Stimulated activated naive B cell treated with anti-CD40 and anti-IgM and Interleukin-4, amounts not matched to agents 10 μg/mL and 1 μg/mL and 100 μg/mL, for 72 hours (primary cell): ENCODE measurements around the gene FAM210A.

Experiments
- ATAC-seq, 2 donors: fragments of 150-1000 bp; cut with Tn5 transposase; replicated peaks; 2 replicates each; pipeline ENCODE4 v1.10.0; 2021; ENCODE audit warnings: moderate library complexity in 1 of 2
- DNase-seq: peaks from one replicate; pipeline ENCODE4 v3.0.0; 2021
- H3K27ac Mint-ChIP-seq: one replicate; pipeline ENCODE4 v1.8.0; 2022; ENCODE audit warnings: mild to moderate bottlenecking, mixed read lengths
- H3K27me3 Mint-ChIP-seq, 2 donors: one replicate each; pipeline ENCODE4 v1.8.0; 2022; ENCODE audit warnings: mixed read lengths in 2 of 2
- H3K36me3 Mint-ChIP-seq, 2 donors: one replicate each; pipeline ENCODE4 v1.8.0; 2022; ENCODE audit warnings: mixed read lengths in 2 of 2, mild to moderate bottlenecking in 1 of 2
- H3K4me1 Mint-ChIP-seq, 2 donors: one replicate each; pipeline ENCODE4 v1.8.0; 2022; ENCODE audit warnings: mixed read lengths in 2 of 2, mild to moderate bottlenecking in 1 of 2
- H3K4me3 Mint-ChIP-seq, 2 donors: one replicate each; pipeline ENCODE4 v1.8.0; 2022; ENCODE audit warnings: mild to moderate bottlenecking in 2 of 2, mixed read lengths in 2 of 2, moderate library complexity in 1 of 2
- H3K9me3 Mint-ChIP-seq, 2 donors: one replicate each; pipeline ENCODE4 v1.8.0; 2022; ENCODE audit warnings: mixed read lengths in 2 of 2, mild to moderate bottlenecking in 1 of 2

FAM210A gene

GRCh38 chr18:13617826-13618515 lies 108.4 kb downstream of the FAM210A start:
- H3K27ac Mint-ChIP-seq: peak overlapping the region; percentile 25
- no peak for DNase-seq
- no peak overlapping the region for H3K4me3 Mint-ChIP-seq
- peaks cover 42 to 67% of the 10 kb centered on the region in 2 donors for H3K36me3 Mint-ChIP-seq
- no peak for ATAC-seq
- no peaks in the 10 kb centered on the region for H3K9me3 Mint-ChIP-seq
- H3K4me1 Mint-ChIP-seq: peaks cover 52 to 81% of the 10 kb centered on the region in 2 donors
- no peaks in the 10 kb centered on the region for H3K27me3 Mint-ChIP-seq

- DNase-seq (no peak), ATAC-seq (no peak)
- peak overlapping the region; percentile 98 for H3K27ac Mint-ChIP-seq
- peaks cover 36 to 67% of the 10 kb centered on the region in 2 donors for H3K36me3 Mint-ChIP-seq
- peaks cover 63 to 91% of the 10 kb centered on the region in 2 donors for H3K4me1 Mint-ChIP-seq
- H3K4me3 Mint-ChIP-seq: peak overlapping the region; percentile 83 to 87
- H3K27me3 Mint-ChIP-seq: no peaks in the 10 kb centered on the region
- no peaks in the 10 kb centered on the region for H3K9me3 Mint-ChIP-seq
Observed at GRCh38 chr18:13616525-13617035, 109.8 kb downstream of the FAM210A start.

- DNase-seq: no peak
- ATAC-seq: no peak
- H3K27me3 Mint-ChIP-seq: no peaks in the 10 kb centered on the region
- H3K9me3 Mint-ChIP-seq: no peaks in the 10 kb centered on the region
- H3K36me3 Mint-ChIP-seq: peaks cover 32 to 66% of the 10 kb centered on the region in 2 donors
- peak overlapping the region; percentile 83 to 87 for H3K4me3 Mint-ChIP-seq
- H3K4me1 Mint-ChIP-seq: peaks cover 68 to 94% of the 10 kb centered on the region in 2 donors
- H3K27ac Mint-ChIP-seq: peak overlapping the region; percentile 98
Observed at GRCh38 chr18:13616041-13616440, 110.3 kb downstream of the FAM210A start.

- H3K27ac Mint-ChIP-seq: peak overlapping the region; percentile 98
- DNase-seq (no peak), ATAC-seq (no peak)
- H3K4me3 Mint-ChIP-seq: peak overlapping the region; percentile 83 to 87
- H3K36me3 Mint-ChIP-seq: peaks cover 27 to 60% of the 10 kb centered on the region in 2 donors
- H3K27me3 Mint-ChIP-seq: no peaks in the 10 kb centered on the region
- no peaks in the 10 kb centered on the region for H3K9me3 Mint-ChIP-seq
- H3K4me1 Mint-ChIP-seq: peaks cover 70 to 94% of the 10 kb centered on the region in 2 donors
Observed at GRCh38 chr18:13615432-13615861, 110.9 kb downstream of the FAM210A start.

- Mint-ChIP-seq H3K27ac (peak overlapping the region; percentile 98), H3K9me3 (no peaks in the 10 kb centered on the region), H3K27me3 (no peaks in the 10 kb centered on the region), H3K36me3 (peaks cover 22 to 54% of the 10 kb centered on the region in 2 donors), H3K4me1 (peaks cover 63 to 91% of the 10 kb centered on the region in 2 donors), H3K4me3 (peak overlapping the region; percentile 83 to 87)
- DNase-seq (peak; percentile 55), ATAC-seq (peak; percentile 8)
Observed at GRCh38 chr18:13614641-13615288, 111.6 kb downstream of the FAM210A start.

GRCh38 chr18:13613591-13614501 lies 112.5 kb downstream of the FAM210A start:
- ATAC-seq: peak; percentile 28 to 44
- Mint-ChIP-seq H3K9me3 (no peaks in the 10 kb centered on the region), H3K27me3 (no peaks in the 10 kb centered on the region), H3K36me3 (peaks cover 20 to 52% of the 10 kb centered on the region in 2 donors), H3K4me3 (peak overlapping the region; percentile 83 to 87), H3K4me1 (peaks cover 66 to 95% of the 10 kb centered on the region in 2 donors), H3K27ac (peak overlapping the region; percentile 98)
- peak; percentile 45 for DNase-seq
